ENCODE measurements around the gene AK4. TPM values are rescaled to one million over a fixed set of nuclear protein-coding genes. Genes with fewer than 3 reads are reported as not detected.

The AK4 gene
- total and polyA plus RNA-seq, 2 experiments from 2014 or later, result 65.4 to 110 TPM

GRCh38 chr1:65225179-65225578 lies 77.2 kb downstream of the AK4 start:
- no peaks in the 10 kb centered on the region for H3K9me2 ChIP-seq (ENCODE audit: insufficient read depth)
- H4K20me1 ChIP-seq (ENCODE audit: insufficient read depth), result no peaks in the 10 kb centered on the region; the same call in 1 of the 2 replicates
- no peak overlapping the region for H3K4me2 ChIP-seq (ENCODE audit: unreplicated experiment)
- no peaks in the 10 kb centered on the region for H3K79me2 ChIP-seq (ENCODE audit: insufficient read depth)
- H3K4me1 ChIP-seq (ENCODE audit: insufficient read depth), result no peaks in the 10 kb centered on the region
- in situ Hi-C loops (cut with MboI), result loop anchor here (25.0 kb wide), 1 partner anchor 712 kb away; no protein-coding TSS in a partner anchor
- no peaks in the 10 kb centered on the region for H3F3A ChIP-seq (ENCODE audit: insufficient read depth)
- H3K27ac ChIP-seq, result no peak overlapping the region
- H3K9ac ChIP-seq, result no peak overlapping the region
- no peak for DNase-seq
- no peak for TF ChIP-seq EZH2 (IDR thresholded peaks at IDR 0.05; ENCODE audit: insufficient read depth, poor library complexity, severe bottlenecking)
- no peak for TF ChIP-seq EZH2phosphoT487 (IDR thresholded peaks at IDR 0.05; ENCODE audit: insufficient read depth, low read depth)
- H3K4me3 ChIP-seq, result no peak overlapping the region
- no peaks in the 10 kb centered on the region for H3K9me3 ChIP-seq (ENCODE audit: low read depth)
- H3K27me3 ChIP-seq (replicated peaks; ENCODE audit: insufficient read depth), result no peaks in the 10 kb centered on the region
- peaks cover 31% of the 10 kb centered on the region for H3K36me3 ChIP-seq (ENCODE audit: low read depth)
- H2AFZ ChIP-seq, result no peak overlapping the region
- WGBS, 2 experiments (ENCODE audit: low coverage in 1 of 2, low lambda C conversion rate in 2 of 2, missing lambda C conversion rate in 2 of 2), result 98% methylated on average over 3 of the region's 3 CpGs

GRCh38 chr1:65229201-65229600 lies 81.2 kb downstream of the AK4 start:
- H3K9me2 ChIP-seq (ENCODE audit: insufficient read depth), result no peaks in the 10 kb centered on the region
- H3K27ac ChIP-seq, result no peak overlapping the region
- 91 to 93% methylated on average over 5 of the region's 5 CpGs for WGBS, 2 experiments (ENCODE audit: low coverage in 1 of 2, low lambda C conversion rate in 2 of 2, missing lambda C conversion rate in 2 of 2)
- H3K9ac ChIP-seq, result no peak overlapping the region
- peaks cover 26% of the 10 kb centered on the region for H3K36me3 ChIP-seq (ENCODE audit: low read depth)
- no peaks in the 10 kb centered on the region for H3F3A ChIP-seq (ENCODE audit: insufficient read depth)
- in situ Hi-C loops (cut with MboI), result loop anchor here (25.0 kb wide), 1 partner anchor 708 kb away; no protein-coding TSS in a partner anchor
- no peak overlapping the region for H3K4me3 ChIP-seq
- no peaks in the 10 kb centered on the region for H3K27me3 ChIP-seq (replicated peaks; ENCODE audit: insufficient read depth)
- H3K4me1 ChIP-seq (ENCODE audit: insufficient read depth), result no peaks in the 10 kb centered on the region
- no peak overlapping the region for H2AFZ ChIP-seq
- no peak for DNase-seq
- no peak overlapping the region for H3K4me2 ChIP-seq (ENCODE audit: unreplicated experiment)
- TF ChIP-seq EZH2 (IDR thresholded peaks at IDR 0.05; ENCODE audit: insufficient read depth, poor library complexity, severe bottlenecking) (no peak), EZH2phosphoT487 (IDR thresholded peaks at IDR 0.05; ENCODE audit: insufficient read depth, low read depth) (no peak)
- H3K79me2 ChIP-seq (ENCODE audit: insufficient read depth), result no peaks in the 10 kb centered on the region
- no peaks in the 10 kb centered on the region for H4K20me1 ChIP-seq (ENCODE audit: insufficient read depth)
- H3K9me3 ChIP-seq (ENCODE audit: low read depth), result no peaks in the 10 kb centered on the region

- in situ Hi-C loops (cut with MboI), result loop anchor here (10.0 to 25.0 kb wide), 2 partner anchors 455 to 707 kb away; no protein-coding TSS in a partner anchor
- Histone ChIP-seq H3K9ac (no peak overlapping the region), H4K20me1 (ENCODE audit: insufficient read depth) (no peaks in the 10 kb centered on the region)
These were observed 81.8 kb downstream of the AK4 start for GRCh38 chr1:65229754-65230339.

GRCh38 chr1:65230731-65231481 lies 82.9 kb downstream of the AK4 start:
- Histone ChIP-seq H3K36me3 (ENCODE audit: low read depth) (peaks cover 10% of the 10 kb centered on the region; the same call in 1 of the 2 replicates), H3K9me3 (ENCODE audit: low read depth) (no peaks in the 10 kb centered on the region), H3K4me3 (no peak overlapping the region), H3K4me2 (ENCODE audit: unreplicated experiment) (no peak overlapping the region), H3F3A (ENCODE audit: insufficient read depth) (0 out of 2 replicates have a peak, but pooled peaks cover 3% of the 10 kb centered on the region), H3K27me3 (replicated peaks; ENCODE audit: insufficient read depth) (no peaks in the 10 kb centered on the region), H3K79me2 (ENCODE audit: insufficient read depth) (no peaks in the 10 kb centered on the region), H4K20me1 (ENCODE audit: insufficient read depth) (no peaks in the 10 kb centered on the region), H3K9me2 (ENCODE audit: insufficient read depth) (no peaks in the 10 kb centered on the region), H3K27ac (no peak overlapping the region), H3K4me1 (ENCODE audit: insufficient read depth) (no peaks in the 10 kb centered on the region), H3K9ac (no peak overlapping the region), H2AFZ (no peak overlapping the region)
- 90 to 96% methylated on average over 1 of the region's 1 CpG for WGBS, 2 experiments (ENCODE audit: low coverage in 1 of 2, low lambda C conversion rate in 2 of 2, missing lambda C conversion rate in 2 of 2)
- TF ChIP-seq EZH2phosphoT487 (IDR thresholded peaks at IDR 0.05; ENCODE audit: insufficient read depth, low read depth) (no peak), EZH2 (IDR thresholded peaks at IDR 0.05; ENCODE audit: insufficient read depth, poor library complexity, severe bottlenecking) (no peak)
- no peak for DNase-seq
- in situ Hi-C loops (cut with MboI), result loop anchor here (10.0 to 25.0 kb wide), 2 partner anchors 454 to 706 kb away; no protein-coding TSS in a partner anchor

More at GRCh38 chr1:65229754-65230339, 81.8 kb downstream of the AK4 start:
- H3K27ac ChIP-seq, result no peak overlapping the region
- no peaks in the 10 kb centered on the region for H3F3A ChIP-seq (ENCODE audit: insufficient read depth)
- H3K36me3 ChIP-seq (ENCODE audit: low read depth), result peaks cover 20% of the 10 kb centered on the region
- H3K4me1 ChIP-seq (ENCODE audit: insufficient read depth), result no peaks in the 10 kb centered on the region
- no peak overlapping the region for H2AFZ ChIP-seq
- 94 to 95% methylated on average over 5 of the region's 5 CpGs for WGBS, 2 experiments (ENCODE audit: low coverage in 1 of 2, low lambda C conversion rate in 2 of 2, missing lambda C conversion rate in 2 of 2)
- H3K9me2 ChIP-seq (ENCODE audit: insufficient read depth), result no peaks in the 10 kb centered on the region
- no peak overlapping the region for H3K4me3 ChIP-seq
- DNase-seq, result no peak
- no peaks in the 10 kb centered on the region for H3K79me2 ChIP-seq (ENCODE audit: insufficient read depth)
- H3K9me3 ChIP-seq (ENCODE audit: low read depth), result no peaks in the 10 kb centered on the region
- H3K4me2 ChIP-seq (ENCODE audit: unreplicated experiment), result no peak overlapping the region
- H3K27me3 ChIP-seq (replicated peaks; ENCODE audit: insufficient read depth), result no peaks in the 10 kb centered on the region
- TF ChIP-seq EZH2phosphoT487 (IDR thresholded peaks at IDR 0.05; ENCODE audit: insufficient read depth, low read depth) (no peak), EZH2 (IDR thresholded peaks at IDR 0.05; ENCODE audit: insufficient read depth, poor library complexity, severe bottlenecking) (no peak)

All from GM23248 (cell line).